Testis (tissue), 3 donors: Measurements from ENCODE around the gene ACAA1. TPM values are rescaled to one million over a fixed set of nuclear protein-coding genes. Genes with fewer than 3 reads are reported as not detected.

Experiments
- DNase-seq: peaks from one replicate; pipeline ENCODE4 v3.0.0-alpha.2; 2019
- H3K27ac ChIP-seq, 2 donors: fragments of 200-600 bp; sonication (generic); one replicate each; pipeline ENCODE4 v1.5.1; 2019
- H3K27me3 ChIP-seq: fragments of 200-600 bp; sonication (generic); one replicate; pipeline ENCODE4 v1.5.1; 2019
- H3K36me3 ChIP-seq: fragments of 200-600 bp; sonication (generic); one replicate; pipeline ENCODE4 v1.5.1; 2017; ENCODE audit warnings: low read depth; ENCODE audit errors: missing control alignments
- H3K4me1 ChIP-seq: fragments of 200-600 bp; sonication (generic); one replicate; pipeline ENCODE4 v1.5.1; 2019
- H3K4me3 ChIP-seq, 2 donors: fragments of 200-600 bp; sonication (generic); one replicate each; pipeline ENCODE4 v1.5.1; 2017 to 2019
- H3K9me3 ChIP-seq: fragments of 200-600 bp; sonication (generic); one replicate; pipeline ENCODE4 v1.5.1; 2017
- CTCF ChIP-seq, 3 experiments: fragments of 450-650 bp in 2 of 3; fragments of 200-600 bp in 1 of 3; sonication (generic) in 1 of 3; IDR thresholded peaks; one replicate each; pipeline ENCODE4 v1.5.1; 2016 to 2019; ENCODE audit warnings: antibody characterized with exemption in 3 of 3, mild to moderate bottlenecking in 2 of 3, moderate library complexity in 1 of 3
- POLR2A ChIP-seq: fragments of 450-650 bp; IDR thresholded peaks from one replicate; pipeline ENCODE4 v1.6.1; 2017; ENCODE audit warnings: antibody characterized with exemption, mild to moderate bottlenecking, moderate library complexity
- WGBS, 2 donors: methylation state at CpG; one replicate each; pipeline ENCODE4 v1.1.5; 2018; 5-methylcytosine and 5-hydroxymethylcytosine counted together
- intact Hi-C: fragments of 100-400 bp; cut with DNase I; formaldehyde crosslinking; loops from one replicate; pipeline ENCODE4 v1.15.1; 2023; ENCODE audit warnings: low total_unique reads
- polyA plus RNA-seq: library from polyadenylated mRNA; stranded (reverse); fragments of 350-450 nt; fragmentation: Illumina TruSeq; extraction: RNeasy Lipid Tissue Mini Kit (QIAGEN cat#74804); gene quantifications from one replicate; pipeline ENCODE4 v1.2.3, GENCODE V29; 2014; ENCODE audit warnings: low read depth, low replicate concordance; ENCODE audit not compliant: insufficient read depth
- total RNA-seq, 2 donors: library from RNA; depleted of rRNA; stranded (reverse); fragments of >200 nt; gene quantifications; one replicate each; pipeline ENCODE4 v1.2.3, GENCODE V29; 2016

The ACAA1 gene
- total and polyA plus RNA-seq, 3 donors from 2014 or later, result 50.7 to 60.9 (median 58.3) TPM

- peak; percentile 9 for DNase-seq
Measured at GRCh38 chr3:38140326-38141172, 3.6 kb upstream of the ACAA1 start.

GRCh38 chr3:38139652-38140051, 2.7 kb upstream of the ACAA1 start:
- no peak overlapping the region for H3K27ac ChIP-seq
- intact Hi-C loops, result no loop called here
- peak; percentile 11 for DNase-seq
- H3K4me1 ChIP-seq, result peaks cover 24% of the 10 kb centered on the region
- no peak overlapping the region for H3K4me3 ChIP-seq
- WGBS, 2 donors, result 73 to 82% methylated on average over 3 to 7 of the region's 7 CpGs
- H3K27me3 ChIP-seq, result no peaks in the 10 kb centered on the region
- H3K9me3 ChIP-seq, result no peaks in the 10 kb centered on the region
- TF ChIP-seq CTCF (IDR thresholded peaks at IDR 0.05), result no peak
- TF ChIP-seq POLR2A, result no peak
- no peaks in the 10 kb centered on the region for H3K36me3 ChIP-seq

More at GRCh38 chr3:38140326-38141172, 3.6 kb upstream of the ACAA1 start:
- intact Hi-C loops, result no loop called here
- Histone ChIP-seq H3K27me3 (no peaks in the 10 kb centered on the region), H3K4me3 (no peak overlapping the region), H3K4me1 (peaks cover 20% of the 10 kb centered on the region), H3K9me3 (no peaks in the 10 kb centered on the region), H3K27ac (no peak overlapping the region), H3K36me3 (no peaks in the 10 kb centered on the region)
- WGBS, 2 donors, result 97% methylated on average over 13 of the region's 13 CpGs; no CpG with 5 or more reads in 1 of the 2 donors
- no peak for TF ChIP-seq CTCF (IDR thresholded peaks at IDR 0.05)
- no peak for TF ChIP-seq POLR2A

GRCh38 chr3:38139191-38139590, 2.3 kb upstream of the ACAA1 start:
- Histone ChIP-seq H3K36me3 (no peaks in the 10 kb centered on the region), H3K4me1 (peaks cover 24% of the 10 kb centered on the region), H3K9me3 (no peaks in the 10 kb centered on the region), H3K4me3 (peak overlapping the region; percentile 63 to 89), H3K27ac (peak overlapping the region; percentile 73 to 88), H3K27me3 (no peaks in the 10 kb centered on the region)
- TF ChIP-seq CTCF (IDR thresholded peaks at IDR 0.05), result no peak
- no peak for TF ChIP-seq POLR2A
- no peak for DNase-seq
- intact Hi-C loops, result no loop called here
- WGBS, 2 donors, result 5 to 14% methylated on average over 8 of the region's 8 CpGs

GRCh38 chr3:38138349-38139190, 1.6 kb upstream of the ACAA1 start, which contains the start of gene MYD88:
MYD88 (plus strand) TSS chr3:38138661; CDS start chr3:38138701, 40 bp downstream.
- WGBS, 2 donors, result 0% methylated on average over 24 to 63 of the region's 65 CpGs
- Histone ChIP-seq H3K27me3 (no peaks in the 10 kb centered on the region), H3K4me3 (peak within 1 kb of the TSS; percentile 79 to 89), H3K27ac (peak within 1 kb of the TSS; percentile 73 to 88), H3K4me1 (peaks cover 24% of the 10 kb centered on the region), H3K36me3 (no peaks in the 10 kb centered on the region), H3K9me3 (no peaks in the 10 kb centered on the region)
- TF ChIP-seq CTCF (IDR thresholded peaks at IDR 0.05), result no peak
- TF ChIP-seq POLR2A, result no peak
- DNase-seq, result peak; percentile 84
- intact Hi-C loops, result no loop called here
